ENCODE data around the gene ABCC9. TPM values are rescaled to one million over a fixed set of nuclear protein-coding genes. Genes with fewer than 3 reads are reported as not detected.

Gene ABCC9
- polyA plus RNA-seq, 3 donors = 2.4 to 17.1 (median 11.7) TPM

DNA sequence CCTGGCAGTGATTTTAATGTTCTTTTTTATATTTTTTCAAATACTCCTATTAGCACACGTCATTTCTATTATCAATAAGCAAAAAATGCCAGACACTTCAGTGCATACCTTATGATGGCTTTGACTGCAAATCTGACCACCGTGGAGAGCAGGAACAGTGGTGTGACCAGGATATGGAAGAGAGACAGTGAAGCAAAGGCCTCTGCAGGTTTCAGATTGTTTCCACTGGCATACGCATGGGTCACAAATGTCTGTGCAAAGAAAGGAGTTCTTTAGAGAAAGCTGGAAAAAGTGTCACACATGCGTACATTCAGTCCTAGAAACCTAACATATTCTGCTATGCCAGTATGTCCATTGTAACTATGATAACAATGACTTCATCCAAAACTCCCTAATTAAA, 47.3 kb downstream of the ABCC9 start:
- WGBS, 3 donors = 87 to 92% (median 90%) methylated on average over 4 of the region's 4 CpGs
- no peak overlapping the region for H3K27ac ChIP-seq (ENCODE audit: low read depth, low read length)

DNA sequence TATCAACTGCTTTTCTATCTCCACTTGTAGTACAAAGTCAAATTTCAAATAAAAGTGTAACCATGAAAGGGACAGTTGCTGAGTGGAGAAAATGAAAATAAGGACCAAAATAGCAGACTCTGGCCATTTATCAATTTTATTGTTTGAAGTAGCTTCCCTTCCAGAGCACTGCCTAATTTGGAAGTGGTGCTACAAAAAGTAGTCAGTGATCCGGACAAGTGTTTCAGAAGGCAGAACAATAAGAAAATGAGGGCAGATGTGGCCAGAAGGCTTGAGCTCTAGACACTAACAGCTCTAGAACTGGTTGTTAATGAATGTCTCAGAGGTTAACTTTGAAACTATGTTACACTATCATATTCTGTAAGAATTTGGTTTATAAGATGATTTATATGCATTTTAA, 48.9 kb downstream of the ABCC9 start:
- WGBS, 3 donors = 40 to 59% (median 44%) methylated on average over 1 of the region's 1 CpG
- H3K27ac ChIP-seq (ENCODE audit: low read depth, low read length) = no peak overlapping the region

DNA sequence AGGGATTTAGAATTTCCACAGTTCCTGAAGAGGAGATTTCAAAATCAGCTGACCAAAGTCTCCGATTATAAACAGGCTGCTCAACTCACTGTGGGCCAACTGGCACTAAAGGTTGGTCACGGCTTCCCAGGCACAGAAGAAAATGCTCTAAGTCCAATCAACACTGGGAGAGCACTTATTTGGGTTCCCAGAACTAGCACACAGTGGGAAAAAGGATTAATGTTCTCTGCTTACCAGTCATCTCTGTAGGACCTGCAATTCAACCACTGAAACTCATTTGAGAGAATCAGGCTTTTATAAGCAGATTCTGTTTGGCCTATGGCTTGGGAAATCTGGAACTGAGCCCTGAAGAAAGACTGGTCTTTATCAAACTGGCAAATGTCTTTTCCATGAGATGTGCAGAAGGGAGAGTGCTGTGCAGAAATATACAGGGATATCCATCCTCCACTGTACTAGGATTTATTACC, 49.4 kb downstream of the ABCC9 start:
- H3K27ac ChIP-seq (ENCODE audit: low read depth, low read length) = no peak overlapping the region
- WGBS, 3 donors = 44 to 71% (median 46%) methylated on average over 2 of the region's 2 CpGs

DNA sequence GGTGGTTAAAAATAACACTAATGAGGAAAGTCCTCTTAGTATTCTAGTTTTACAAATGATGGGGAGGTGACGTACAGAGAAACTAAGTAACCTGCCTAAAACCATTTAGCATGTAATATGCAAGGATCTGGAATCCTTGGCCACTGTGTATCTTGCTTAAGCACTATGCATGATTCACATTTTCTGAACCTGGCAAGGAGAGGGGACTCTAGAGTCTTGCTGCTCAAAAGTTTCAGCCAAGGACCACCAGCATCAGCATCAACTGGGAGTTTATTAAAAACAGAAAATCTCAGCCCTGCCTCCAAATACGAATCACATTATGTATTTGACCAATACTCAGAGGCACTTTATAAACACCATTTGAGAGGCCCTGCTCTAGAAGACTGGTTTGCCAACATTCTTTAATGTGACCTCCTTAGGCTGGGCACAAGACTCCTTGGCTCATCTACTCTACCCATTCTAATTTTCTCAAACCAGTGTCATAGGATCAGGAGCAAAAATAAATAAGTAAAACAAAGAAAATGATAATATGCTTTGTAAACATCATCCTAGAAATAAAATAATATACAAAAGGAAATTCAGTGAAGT, 52.9 kb downstream of the ABCC9 start:
- H3K27ac ChIP-seq (ENCODE audit: low read depth, low read length) = no peak overlapping the region
- 63 to 74% (median 67%) methylated on average over 2 of the region's 2 CpGs for WGBS, 3 donors

DNA sequence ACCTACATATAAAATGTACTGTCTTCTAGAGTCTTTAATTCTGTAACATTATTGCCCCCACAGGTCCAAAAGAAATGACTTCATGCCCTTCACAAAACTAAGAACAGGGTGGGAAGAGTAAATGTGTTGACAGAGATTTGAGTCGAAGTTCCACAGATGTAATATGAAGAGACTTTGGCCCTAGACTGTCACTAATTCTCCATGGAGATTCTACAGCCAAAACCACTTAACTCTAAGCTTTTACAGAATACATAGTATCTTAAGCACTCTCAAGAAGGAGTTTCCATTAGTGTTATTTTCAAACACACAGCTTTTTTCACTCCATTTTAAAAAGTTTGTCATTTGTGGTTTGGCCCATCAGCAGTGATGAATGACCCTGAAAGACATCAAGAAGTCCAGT, 56.3 kb downstream of the ABCC9 start:
- WGBS, 3 donors = 43 to 63% (median 54%) methylated on average over 1 of the region's 1 CpG
- no peak overlapping the region for H3K27ac ChIP-seq (ENCODE audit: low read depth, low read length)

DNA sequence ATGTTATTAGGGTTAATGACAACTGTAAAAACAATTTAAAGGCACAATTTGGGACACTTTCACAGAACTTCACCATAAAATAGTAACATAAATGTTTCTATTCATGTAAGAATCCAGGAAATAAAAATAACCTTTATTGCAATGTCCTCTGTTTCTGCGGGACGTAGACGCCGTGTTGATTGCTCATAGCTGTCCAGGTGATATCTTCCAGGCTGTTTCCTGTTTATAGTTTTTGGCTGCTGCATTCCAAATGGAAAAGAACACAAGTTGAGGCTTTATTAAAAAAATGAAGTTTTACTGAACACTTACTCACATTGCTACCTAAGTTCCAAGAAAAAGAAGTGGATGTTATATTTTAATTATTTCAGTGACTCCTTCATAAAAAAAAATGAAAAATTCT, 58.6 kb downstream of the ABCC9 start:
- H3K27ac ChIP-seq (ENCODE audit: low read depth, low read length) = no peak overlapping the region
- WGBS, 3 donors = 76 to 79% (median 78%) methylated on average over 4 of the region's 4 CpGs

DNA sequence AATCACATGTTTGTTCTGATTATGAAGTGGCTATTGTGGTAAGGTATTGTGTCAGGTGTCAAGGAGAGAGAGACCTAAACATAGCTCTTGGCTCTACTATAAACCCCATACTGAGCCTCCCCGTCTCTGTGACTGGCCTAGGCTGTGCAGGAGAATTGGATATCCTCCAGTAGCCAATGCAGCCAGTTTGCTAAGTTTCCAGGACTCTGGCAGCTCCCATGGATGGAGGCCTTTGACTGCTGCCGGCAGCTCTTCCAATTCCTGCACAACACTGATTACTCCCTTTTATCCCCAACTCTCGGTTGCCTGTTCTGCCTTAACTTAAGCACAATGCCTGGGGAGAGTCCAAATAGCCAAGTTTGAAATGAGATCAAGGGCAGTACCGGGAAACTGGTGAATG, 59.3 kb downstream of the ABCC9 start:
- WGBS, 3 donors = 52 to 59% (median 53%) methylated on average over 4 of the region's 4 CpGs

DNA sequence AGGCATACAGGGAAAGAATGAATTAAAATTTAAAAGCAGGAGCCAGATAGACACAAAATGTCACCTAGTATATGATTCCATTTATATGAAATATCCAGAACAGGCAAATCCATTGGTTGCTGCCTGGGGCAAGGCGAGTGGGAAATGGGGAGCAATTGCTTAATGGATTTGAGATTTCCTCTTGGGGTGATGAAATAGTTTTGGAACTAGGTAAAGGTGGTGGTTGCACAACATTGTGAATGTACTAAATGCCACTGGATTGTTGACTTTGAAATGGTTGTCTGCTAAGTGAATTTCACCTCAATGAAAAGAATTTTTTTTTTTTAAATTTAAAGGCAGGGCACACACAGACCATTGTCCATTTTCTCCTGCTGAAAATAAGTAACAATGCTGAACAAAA, 61.9 kb downstream of the ABCC9 start:
- 67 to 86% (median 75%) methylated on average over 1 of the region's 1 CpG for WGBS, 3 donors
- no peak overlapping the region for H3K27ac ChIP-seq (ENCODE audit: low read depth, low read length)

More for the DNA sequence above, 59.3 kb downstream of the ABCC9 start:
- no peak overlapping the region for H3K27ac ChIP-seq (ENCODE audit: low read depth, low read length)

DNA sequence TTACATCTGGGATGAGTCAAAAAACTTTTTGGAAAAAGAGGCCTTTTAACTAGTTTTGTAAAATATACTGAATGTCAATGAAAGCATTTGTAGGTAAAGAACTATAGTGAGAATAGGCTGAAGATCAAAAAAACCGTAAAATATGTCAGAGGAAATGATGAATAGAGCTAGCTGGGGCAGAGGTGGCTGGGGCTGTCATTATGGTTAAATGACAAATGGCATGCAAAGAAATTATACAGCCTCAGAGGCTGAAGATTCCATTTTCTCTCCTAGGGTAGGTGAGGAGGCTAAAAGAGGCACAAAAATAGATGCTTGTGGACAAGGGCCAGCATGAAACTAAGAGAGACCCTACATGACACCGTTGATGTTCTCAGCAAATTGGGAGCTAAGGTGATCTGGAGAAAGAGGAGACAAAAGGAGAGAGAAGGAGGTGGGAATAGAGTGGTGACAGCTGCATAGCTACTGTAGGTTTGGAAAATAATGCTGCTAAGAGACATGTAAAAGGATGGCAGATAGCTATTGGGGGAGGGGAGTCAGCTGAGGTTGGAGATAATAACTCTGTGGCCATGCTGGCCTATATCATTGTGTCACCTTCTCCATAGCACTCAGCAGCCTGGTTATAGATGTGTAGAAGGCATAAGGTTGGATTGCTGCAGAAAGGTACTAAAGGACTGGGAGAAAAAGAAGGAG, 63.8 kb downstream of the ABCC9 start:
- WGBS, 3 donors = 69 to 81% (median 71%) methylated on average over 2 of the region's 2 CpGs
- H3K27ac ChIP-seq (ENCODE audit: low read depth, low read length) = no peak overlapping the region

DNA sequence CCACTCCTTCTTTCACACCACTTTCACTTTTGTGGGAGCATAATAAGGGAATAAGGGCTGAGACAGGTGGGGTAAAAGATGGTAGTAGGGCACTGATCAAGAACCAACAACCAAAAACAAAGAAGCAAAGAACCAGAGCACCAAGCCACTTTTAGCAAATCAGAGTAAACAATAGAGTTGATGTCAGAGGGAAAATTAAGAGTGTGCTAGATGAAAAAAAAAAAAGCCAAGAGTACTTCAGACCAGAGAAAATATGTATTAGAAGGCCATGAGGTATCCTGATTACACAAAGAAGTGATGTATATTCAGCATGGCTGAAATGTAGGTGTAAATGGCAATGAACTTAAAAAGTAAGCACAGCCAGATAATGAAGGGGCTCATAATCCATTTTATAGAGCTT, 75.4 kb downstream of the ABCC9 start:
- H3K27ac ChIP-seq (ENCODE audit: low read depth, low read length) = no peak overlapping the region

DNA sequence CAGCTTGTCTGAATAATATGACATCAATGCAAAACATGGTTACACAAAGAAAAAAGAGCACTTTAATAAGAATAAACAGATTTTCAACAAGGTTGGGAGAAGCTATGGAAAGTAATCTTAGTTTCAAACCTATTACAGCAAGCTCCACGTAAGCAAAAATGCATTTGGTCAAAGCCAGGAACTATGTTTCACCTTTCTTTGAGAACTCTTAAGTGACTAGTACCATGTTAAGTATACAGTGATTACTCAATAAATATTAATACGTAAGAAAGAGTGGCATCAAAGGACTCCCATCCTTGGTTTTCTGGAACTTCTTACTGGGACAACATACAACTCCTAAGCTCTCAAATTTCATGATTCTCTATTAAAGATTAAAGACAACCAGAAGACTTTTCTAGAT, 80.7 kb downstream of the ABCC9 start:
- no peak overlapping the region for H3K27ac ChIP-seq (ENCODE audit: low read depth, low read length)
- 78 to 90% (median 86%) methylated on average over 2 of the region's 2 CpGs for WGBS, 3 donors

DNA sequence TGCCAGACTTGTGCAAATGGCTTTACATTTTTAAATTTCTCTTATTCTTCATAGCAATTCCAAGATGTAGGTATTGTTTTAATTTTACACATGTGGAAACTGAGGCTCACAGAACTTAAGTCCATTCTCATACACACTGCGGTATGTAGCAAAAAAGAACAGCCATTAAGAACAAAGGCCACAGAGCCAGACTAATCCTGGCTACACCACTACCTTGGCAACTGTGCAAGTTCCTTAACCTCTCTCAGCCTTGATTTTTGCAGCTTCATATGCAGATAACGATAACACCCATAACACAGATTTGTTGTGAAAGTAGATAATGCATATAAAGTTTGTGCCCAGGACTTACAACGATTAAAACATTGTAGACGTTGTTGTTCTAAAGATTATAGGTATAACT, 81.1 kb downstream of the ABCC9 start:
- WGBS, 3 donors = 88 to 91% (median 89%) methylated on average over 4 of the region's 4 CpGs
- no peak overlapping the region for H3K27ac ChIP-seq (ENCODE audit: low read depth, low read length)

DNA sequence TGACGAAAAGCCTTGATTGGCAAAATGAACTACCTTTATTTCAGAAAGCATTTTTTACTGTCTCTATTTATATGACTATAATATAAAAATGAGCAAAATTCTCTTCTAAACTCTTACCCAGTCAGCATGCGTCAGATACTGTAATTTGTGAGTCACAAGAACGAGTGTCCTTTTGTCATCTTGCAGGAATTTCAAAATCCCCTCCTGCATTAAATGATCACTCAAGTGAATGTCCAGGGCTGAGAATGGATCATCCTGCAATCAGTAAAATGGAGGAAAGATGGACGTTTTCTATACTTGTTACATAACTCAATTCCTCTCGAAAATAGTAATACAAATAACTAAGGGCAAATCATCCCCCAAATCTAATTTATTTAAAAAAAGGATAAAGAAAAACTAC, 89.0 kb downstream of the ABCC9 start:
- WGBS, 3 donors = 81 to 92% (median 84%) methylated on average over 5 of the region's 5 CpGs
- H3K27ac ChIP-seq (ENCODE audit: low read depth, low read length) = no peak overlapping the region

DNA sequence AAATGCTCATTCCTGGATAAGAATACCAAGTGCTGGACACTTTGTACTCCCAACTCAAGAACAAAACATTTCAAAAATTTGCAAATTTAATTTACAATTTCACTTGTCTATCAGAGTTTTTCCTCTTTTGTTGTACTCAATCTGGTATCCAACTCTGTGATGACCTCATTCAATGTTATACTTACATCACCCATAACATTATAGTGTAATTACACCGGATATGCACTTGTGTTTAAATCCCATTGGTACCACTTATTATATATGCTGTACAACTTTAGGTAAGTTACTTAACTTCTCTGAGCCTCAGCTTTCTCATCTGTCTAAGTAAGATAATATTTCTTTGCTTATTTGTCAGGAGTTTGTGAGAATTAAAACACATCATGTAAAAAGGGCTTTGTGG, 90.1 kb downstream of the ABCC9 start:
- 81 to 98% (median 89%) methylated on average over 1 of the region's 1 CpG for WGBS, 3 donors
- H3K27ac ChIP-seq (ENCODE audit: low read depth, low read length) = no peak overlapping the region

DNA sequence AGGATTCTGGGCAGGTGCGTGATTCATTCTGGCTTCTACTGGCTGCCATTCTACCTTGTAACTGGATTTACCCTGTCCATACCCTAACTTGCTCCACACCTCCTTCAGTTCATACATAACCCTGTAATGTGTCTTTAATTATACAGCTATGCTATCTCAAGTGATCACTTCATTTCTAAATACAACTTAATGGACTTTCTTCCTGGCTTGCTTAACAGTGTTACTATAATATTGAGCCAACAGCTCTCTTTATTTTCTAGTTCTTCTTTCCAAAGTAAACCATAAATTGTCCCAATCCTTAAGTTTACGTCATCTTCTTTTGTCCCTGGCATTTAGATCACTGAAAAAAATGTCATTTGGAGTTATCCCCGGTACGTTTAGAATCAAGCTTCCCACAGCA, 90.8 kb downstream of the ABCC9 start:
- H3K27ac ChIP-seq (ENCODE audit: low read depth, low read length) = no peak overlapping the region
- WGBS, 3 donors = 51 to 60% (median 55%) methylated on average over 4 of the region's 4 CpGs

DNA sequence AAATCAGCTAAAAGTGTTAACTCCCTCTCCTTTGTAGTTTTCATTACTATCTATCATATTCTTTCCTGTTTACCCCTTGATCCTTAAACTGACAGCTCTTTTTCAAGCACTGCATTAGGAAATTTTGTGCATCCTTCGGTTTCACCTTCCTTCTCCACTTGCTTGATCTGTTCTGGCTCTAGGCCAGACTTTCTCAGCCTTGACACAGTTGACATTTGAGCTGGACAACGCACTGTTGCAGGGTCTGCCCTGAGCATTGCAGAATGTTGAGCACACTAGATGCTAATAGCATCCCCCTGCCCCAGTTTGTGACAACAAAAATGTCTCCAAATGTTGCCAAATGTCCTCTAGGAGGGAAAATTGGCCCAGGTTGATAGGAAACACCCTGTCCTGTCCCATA, 91.3 kb downstream of the ABCC9 start:
- 53 to 73% (median 69%) methylated on average over 2 of the region's 2 CpGs for WGBS, 3 donors
- H3K27ac ChIP-seq (ENCODE audit: low read depth, low read length) = no peak overlapping the region

DNA sequence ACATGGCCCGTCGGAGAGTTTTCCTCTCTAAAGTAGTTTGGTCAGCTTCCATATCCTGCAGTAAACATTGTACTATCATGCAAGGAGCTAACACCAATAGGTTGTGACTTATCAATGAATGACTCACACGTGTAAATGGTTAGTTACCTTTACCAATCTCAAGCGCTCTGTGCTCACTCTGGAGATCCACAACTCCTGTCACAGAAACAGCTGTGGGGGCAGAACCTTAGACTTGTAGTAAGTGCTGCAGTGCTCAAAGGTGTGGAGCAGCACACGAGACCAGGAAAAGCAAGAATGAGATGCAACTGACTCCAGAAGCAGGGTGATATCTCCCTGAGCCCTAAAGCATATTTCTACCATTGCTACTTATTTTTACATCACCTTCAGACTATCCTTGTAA, 93.0 kb downstream of the ABCC9 start:
- H3K27ac ChIP-seq (ENCODE audit: low read depth, low read length) = no peak overlapping the region
- WGBS, 3 donors = 86 to 87% (median 86%) methylated on average over 5 of the region's 5 CpGs

DNA sequence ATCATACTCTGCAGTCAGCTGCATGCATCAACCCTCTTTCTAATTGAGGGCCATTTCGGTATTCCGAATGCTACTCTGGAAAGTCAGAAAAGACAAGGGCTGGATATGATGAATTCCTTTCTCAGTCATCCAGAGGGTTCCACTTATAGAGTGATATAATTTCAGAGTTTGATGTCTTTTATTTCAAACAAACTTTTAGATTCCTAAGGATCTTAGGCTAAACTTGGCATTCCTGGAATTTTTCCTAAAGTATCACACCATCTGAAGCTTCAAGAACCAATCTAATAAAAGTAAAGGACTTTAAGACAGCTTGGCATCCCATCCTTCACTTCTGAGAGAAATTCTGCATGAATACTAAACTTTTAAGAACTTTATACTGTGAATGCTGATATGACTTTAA, 97.4 kb downstream of the ABCC9 start:
- WGBS, 3 donors = 89 to 93% (median 91%) methylated on average over 2 of the region's 2 CpGs
- H3K27ac ChIP-seq (ENCODE audit: low read depth, low read length) = no peak overlapping the region

DNA sequence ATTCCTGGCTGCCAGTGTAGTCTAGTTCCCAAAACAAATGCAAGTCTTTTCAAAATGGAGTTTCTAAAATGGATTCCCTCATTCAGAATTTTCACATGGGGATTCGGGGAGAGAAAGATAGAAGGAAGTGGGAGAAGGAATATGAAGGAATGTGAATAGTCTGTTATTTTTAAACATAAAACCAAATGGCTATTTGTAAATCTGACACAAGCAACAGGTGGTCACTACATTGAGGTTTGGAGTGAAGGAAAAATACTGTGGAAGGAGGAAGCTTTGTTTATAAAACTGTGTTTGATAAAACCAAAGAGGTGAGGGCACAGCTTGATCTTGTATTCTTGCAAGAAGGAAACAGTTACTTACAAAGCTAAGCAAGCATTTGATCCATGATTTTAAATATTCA, 101.5 kb downstream of the ABCC9 start:
- WGBS, 3 donors = 81 to 94% (median 89%) methylated on average over 1 of the region's 1 CpG
- H3K27ac ChIP-seq (ENCODE audit: low read depth, low read length) = no peak overlapping the region

DNA sequence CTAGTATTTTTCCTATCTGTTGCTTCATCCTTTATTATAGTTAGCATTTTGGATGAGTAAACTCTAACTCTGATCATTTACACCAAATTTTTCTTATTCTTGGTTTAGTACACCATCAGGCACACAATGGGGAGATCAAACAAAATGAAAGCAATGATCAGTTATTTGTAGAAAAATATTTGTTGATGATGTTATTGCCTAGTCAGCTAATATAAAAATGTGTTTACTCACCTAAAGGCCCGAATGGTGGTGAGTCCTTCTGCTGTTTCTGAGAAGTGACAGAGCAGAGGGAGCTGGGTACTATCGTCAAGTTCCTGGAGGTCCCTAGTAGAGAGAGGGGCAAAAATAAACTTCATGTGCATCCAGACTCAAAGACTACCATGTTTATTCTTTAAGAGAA, 103.4 kb downstream of the ABCC9 start:
- 85 to 88% (median 86%) methylated on average over 2 of the region's 2 CpGs for WGBS, 3 donors
- no peak overlapping the region for H3K27ac ChIP-seq (ENCODE audit: low read depth, low read length)
